ENCODE data around the gene DLD. TPM values are rescaled to one million over a fixed set of nuclear protein-coding genes. Genes with fewer than 3 reads are reported as not detected.

The DLD gene
- polyA plus RNA-seq, 1 experiment, result 169 TPM

DNA sequence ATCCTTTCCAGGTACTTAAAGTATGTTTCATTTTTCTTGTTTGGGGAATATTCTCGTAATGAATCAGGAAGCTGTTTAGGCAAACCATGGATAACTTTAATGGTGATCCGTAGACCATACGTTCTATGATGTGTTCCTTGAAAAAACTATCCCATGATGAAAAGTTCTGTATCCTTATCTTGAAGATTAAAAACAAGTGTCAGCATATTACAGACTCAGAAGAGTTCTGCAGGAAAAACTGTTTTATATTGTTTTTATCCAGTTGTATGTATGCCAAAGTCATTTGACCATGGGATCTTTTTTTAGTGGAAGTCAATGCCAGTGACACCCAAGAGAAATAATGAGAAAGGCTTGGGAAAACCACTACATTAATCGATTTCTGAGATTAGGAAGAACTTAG is 52.0 kb downstream of the DLD start:
- POLR2A ChIA-PET, result no interaction called here
- no peak overlapping the region for H3K27ac ChIP-seq (ENCODE audit: low read depth, low read length)
- H3K27me3 ChIP-seq (ENCODE audit: control insufficient read depth, insufficient read depth, low read length), result no peaks in the 10 kb centered on the region
- CTCF ChIA-PET, result interaction anchor here (1.0 kb wide), 1 partner anchor 203 kb away, joined by 3 read pairs; no protein-coding TSS in a partner anchor
- TF ChIP-seq, protein P1, sequence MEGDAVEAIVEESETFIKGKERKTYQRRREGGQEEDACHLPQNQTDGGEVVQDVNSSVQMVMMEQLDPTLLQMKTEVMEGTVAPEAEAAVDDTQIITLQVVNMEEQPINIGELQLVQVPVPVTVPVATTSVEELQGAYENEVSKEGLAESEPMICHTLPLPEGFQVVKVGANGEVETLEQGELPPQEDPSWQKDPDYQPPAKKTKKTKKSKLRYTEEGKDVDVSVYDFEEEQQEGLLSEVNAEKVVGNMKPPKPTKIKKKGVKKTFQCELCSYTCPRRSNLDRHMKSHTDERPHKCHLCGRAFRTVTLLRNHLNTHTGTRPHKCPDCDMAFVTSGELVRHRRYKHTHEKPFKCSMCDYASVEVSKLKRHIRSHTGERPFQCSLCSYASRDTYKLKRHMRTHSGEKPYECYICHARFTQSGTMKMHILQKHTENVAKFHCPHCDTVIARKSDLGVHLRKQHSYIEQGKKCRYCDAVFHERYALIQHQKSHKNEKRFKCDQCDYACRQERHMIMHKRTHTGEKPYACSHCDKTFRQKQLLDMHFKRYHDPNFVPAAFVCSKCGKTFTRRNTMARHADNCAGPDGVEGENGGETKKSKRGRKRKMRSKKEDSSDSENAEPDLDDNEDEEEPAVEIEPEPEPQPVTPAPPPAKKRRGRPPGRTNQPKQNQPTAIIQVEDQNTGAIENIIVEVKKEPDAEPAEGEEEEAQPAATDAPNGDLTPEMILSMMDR (IDR thresholded peaks at IDR 0.05; ENCODE audit: low read depth, low read length), result no peak
- H3K9me3 ChIP-seq (ENCODE audit: control insufficient read depth, insufficient read depth, low read length), result no peaks in the 10 kb centered on the region
- H3K4me3 ChIP-seq (ENCODE audit: low read depth, low read length), result no peak overlapping the region
- DNase-seq (ENCODE audit: low read depth, low spot score), result no peak

DNA sequence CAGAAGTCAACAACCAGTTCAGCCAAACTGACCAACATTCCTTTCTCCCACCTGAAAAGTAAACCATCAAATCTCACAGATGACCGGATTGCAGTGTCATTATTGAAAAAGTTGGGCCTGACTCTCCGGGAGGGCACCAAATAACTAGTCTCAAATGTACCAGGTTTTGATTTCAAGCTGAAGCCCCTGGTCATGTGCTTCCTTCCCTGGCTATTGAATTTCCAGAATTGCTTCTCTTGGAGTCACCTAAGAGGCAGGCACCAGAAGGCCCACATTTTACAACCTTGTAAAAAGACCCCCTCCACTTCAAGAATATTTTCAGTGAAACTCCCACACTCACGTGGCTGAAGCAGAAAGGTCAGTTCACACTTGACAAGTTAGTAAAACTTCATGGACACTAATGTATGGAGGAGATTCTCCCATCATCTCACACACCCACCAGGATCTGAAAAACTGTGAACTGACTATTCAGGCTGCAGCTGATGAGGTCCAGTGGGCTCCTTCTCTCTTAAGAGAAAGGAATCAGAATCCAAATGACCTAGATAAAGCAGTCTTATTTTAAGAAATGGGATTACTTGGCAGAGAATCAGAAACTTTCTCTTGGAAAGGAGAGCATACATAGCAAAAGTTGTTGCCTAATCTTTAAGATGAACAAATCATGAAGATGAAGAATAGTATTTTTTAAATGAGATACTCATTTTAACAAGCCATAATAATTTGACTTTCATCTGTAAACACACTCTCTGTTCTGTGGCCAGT is 53.6 kb downstream of the DLD start:
- ChIA-PET POLR2A (no interaction called here), CTCF (interaction anchor here (1.2 kb wide), 1 partner anchor 178 kb away, joined by 4 read pairs; no protein-coding TSS in a partner anchor)
- Histone ChIP-seq H3K9me3 (ENCODE audit: control insufficient read depth, insufficient read depth, low read length) (no peaks in the 10 kb centered on the region), H3K4me3 (ENCODE audit: low read depth, low read length) (no peak overlapping the region), H3K27me3 (ENCODE audit: control insufficient read depth, insufficient read depth, low read length) (no peaks in the 10 kb centered on the region), H3K27ac (ENCODE audit: low read depth, low read length) (no peak overlapping the region)
- DNase-seq (ENCODE audit: low read depth, low spot score), result no peak
- TF ChIP-seq, protein P1 (IDR thresholded peaks at IDR 0.05; ENCODE audit: low read depth, low read length), result no peak

DNA sequence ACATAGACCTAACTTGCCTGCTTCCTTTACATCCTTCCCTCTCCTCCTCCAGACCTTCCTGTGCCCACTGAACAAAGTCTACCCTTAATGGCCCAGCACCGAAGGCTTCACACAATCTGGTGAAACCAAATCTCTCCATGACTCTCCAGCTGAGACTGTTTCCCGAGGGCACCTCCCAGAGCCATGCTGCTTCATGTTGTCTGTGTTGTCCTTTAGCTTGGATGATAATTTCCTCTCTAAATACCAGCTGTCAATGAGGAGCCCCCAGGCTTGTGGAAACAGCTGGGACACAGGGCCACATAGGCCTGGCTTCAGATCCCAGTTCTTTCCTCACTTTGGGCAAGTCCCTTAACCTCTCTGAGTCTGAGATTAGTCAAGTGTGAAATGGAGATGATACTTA is 54.3 kb downstream of the DLD start:
- CTCF ChIA-PET, result interaction anchor here (1.2 kb wide), 1 partner anchor 177 kb away, joined by 4 read pairs; no protein-coding TSS in a partner anchor
- H3K27ac ChIP-seq (ENCODE audit: low read depth, low read length), result no peak overlapping the region
- POLR2A ChIA-PET, result no interaction called here

DNA sequence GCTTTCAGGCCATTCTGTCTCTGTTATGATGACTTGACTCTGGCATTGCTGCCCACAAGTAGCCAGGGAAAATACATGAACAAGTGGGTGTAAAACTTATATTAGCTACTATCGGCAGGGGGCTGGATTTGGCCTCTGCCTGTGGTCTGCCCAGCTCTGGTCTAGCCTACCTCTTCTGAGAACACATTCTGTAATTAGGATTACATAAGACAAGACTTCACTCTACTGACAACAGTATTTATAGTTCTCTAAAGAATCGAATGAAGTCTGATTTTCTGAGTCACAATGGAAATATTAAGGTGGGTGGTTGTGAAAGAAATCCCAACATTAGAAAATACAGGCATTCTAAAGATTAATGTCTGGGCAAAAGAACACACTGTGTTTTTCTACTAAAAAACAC is 55.5 kb downstream of the DLD start:
- ChIA-PET CTCF (no interaction called here), POLR2A (no interaction called here)
- H3K27me3 ChIP-seq (ENCODE audit: control insufficient read depth, insufficient read depth, low read length), result no peaks in the 10 kb centered on the region
- TF ChIP-seq, protein P1 (IDR thresholded peaks at IDR 0.05; ENCODE audit: low read depth, low read length), result no peak
- H3K27ac ChIP-seq (ENCODE audit: low read depth, low read length), result no peak overlapping the region
- no peaks in the 10 kb centered on the region for H3K9me3 ChIP-seq (ENCODE audit: control insufficient read depth, insufficient read depth, low read length)
- DNase-seq (ENCODE audit: low read depth, low spot score), result no peak
- no peak overlapping the region for H3K4me3 ChIP-seq (ENCODE audit: low read depth, low read length)

More for the DNA sequence above, 54.3 kb downstream of the DLD start:
- TF ChIP-seq, protein P1 (IDR thresholded peaks at IDR 0.05; ENCODE audit: low read depth, low read length), result no peak
- no peak for DNase-seq (ENCODE audit: low read depth, low spot score)
- Histone ChIP-seq H3K9me3 (ENCODE audit: control insufficient read depth, insufficient read depth, low read length) (no peaks in the 10 kb centered on the region), H3K27me3 (ENCODE audit: control insufficient read depth, insufficient read depth, low read length) (no peaks in the 10 kb centered on the region), H3K4me3 (ENCODE audit: low read depth, low read length) (no peak overlapping the region)

DNA sequence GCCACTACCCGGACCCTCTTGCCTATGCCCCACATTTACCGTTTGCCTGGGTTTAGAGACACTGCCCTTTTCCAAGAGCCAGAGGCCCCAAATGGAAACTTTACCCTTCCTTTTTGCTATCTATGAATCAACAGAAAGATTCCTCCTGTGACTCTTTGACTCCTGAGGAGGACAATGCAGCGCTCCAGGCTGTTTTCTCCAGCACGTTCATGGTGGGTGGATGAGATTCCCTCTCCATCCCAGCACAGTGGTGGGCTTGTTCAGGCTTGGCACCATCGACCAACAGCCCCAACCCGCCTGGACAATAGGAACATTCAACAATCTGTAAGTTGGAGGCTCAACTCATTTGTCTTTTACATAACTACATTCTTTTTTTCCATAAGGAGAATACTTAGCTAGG is 55.9 kb downstream of the DLD start:
- no peak overlapping the region for H3K27ac ChIP-seq (ENCODE audit: low read depth, low read length)
- DNase-seq (ENCODE audit: low read depth, low spot score), result no peak
- no peaks in the 10 kb centered on the region for H3K27me3 ChIP-seq (ENCODE audit: control insufficient read depth, insufficient read depth, low read length)
- H3K9me3 ChIP-seq (ENCODE audit: control insufficient read depth, insufficient read depth, low read length), result no peaks in the 10 kb centered on the region
- CTCF ChIA-PET, result interaction anchor here (0.6 kb wide), 1 partner anchor 85 kb away, joined by 3 read pairs; no protein-coding TSS in a partner anchor
- TF ChIP-seq, protein P1 (IDR thresholded peaks at IDR 0.05; ENCODE audit: low read depth, low read length), result no peak
- POLR2A ChIA-PET, result no interaction called here
- no peak overlapping the region for H3K4me3 ChIP-seq (ENCODE audit: low read depth, low read length)

Data from AG04450 (cell line).